GM23248 (cell line): ENCODE results near the gene TUBB1.

ENCODE experiments used
- EZH2 ChIP-seq: fragments of 200-600 bp; sonication (generic); IDR thresholded peaks from 2 replicates; pipeline ENCODE4 v1.6.1; 2018; ENCODE audit warnings: antibody characterized with exemption, mild to moderate bottlenecking; ENCODE audit not compliant: insufficient read depth, poor library complexity, severe bottlenecking
- EZH2phosphoT487 ChIP-seq: fragments of 200-600 bp; sonication (generic); IDR thresholded peaks from 2 replicates; pipeline ENCODE4 v1.6.1; 2018; ENCODE audit warnings: antibody characterized with exemption, moderate library complexity, mild to moderate bottlenecking, low read depth; ENCODE audit not compliant: insufficient read depth

DNA sequence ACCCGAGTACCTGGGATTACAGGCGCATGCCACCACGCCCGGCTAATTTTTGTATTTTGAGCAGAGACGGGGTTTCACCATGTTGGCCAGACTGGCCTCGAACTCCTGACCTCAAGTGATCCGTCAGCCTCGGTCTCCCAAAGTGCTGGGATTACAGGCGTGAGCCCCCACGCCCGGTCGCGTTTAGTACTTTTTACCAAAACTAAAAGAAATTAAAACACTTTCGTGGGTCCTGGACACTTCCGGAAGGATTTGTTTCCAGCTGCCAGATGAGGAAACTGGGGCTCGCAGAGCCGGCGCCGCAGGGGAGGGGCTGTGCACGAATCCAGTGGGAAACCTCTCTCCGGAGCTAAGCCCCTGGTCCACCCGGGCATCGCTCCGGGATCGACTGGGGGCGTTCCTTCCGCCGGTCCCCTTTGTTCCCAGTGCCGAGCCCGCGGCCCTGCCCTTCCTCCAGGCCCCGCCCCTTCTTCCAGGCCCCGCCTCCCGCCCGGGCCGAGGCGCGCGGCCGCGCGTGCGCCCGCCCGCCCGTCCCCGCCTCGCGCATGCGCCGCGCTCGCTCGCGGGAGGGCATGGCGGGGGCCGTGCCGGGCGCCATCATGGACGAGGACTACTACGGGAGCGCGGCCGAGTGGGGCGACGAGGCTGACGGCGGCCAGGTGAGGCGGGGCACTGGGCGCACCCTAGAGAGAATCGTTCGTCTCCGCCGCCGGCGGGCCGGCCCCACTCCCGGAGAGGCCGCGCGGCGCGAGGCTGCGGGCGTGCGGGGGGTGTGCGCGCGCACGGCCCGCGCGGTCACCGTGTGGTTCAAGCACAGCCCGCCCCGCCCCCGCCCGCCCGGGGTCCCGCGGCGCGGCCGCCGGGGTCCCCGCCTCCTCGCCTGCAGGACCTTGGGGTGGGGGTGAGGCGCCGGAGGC, 38.3 kb upstream of the TUBB1 start, which contains the start of gene NELFCD:
- TF ChIP-seq EZH2phosphoT487 (no peak), EZH2 (no peak)
